Activated naive CD8-positive, alpha-beta T cell treated with anti-CD3 and anti-CD28 coated beads for 36 hours (primary cell): ENCODE measurements around the gene TAS2R10. TPM values are rescaled to one million over a fixed set of nuclear protein-coding genes. Genes with fewer than 3 reads are reported as not detected.
"Not testable (repeated sequence)": the region's sequence is repeated elsewhere in the genome, so short reads cannot be mapped to it uniquely, and the experiment has no call there.

Experiments used
- DNase-seq: peaks from one replicate; pipeline ENCODE4 v3.0.0; 2021
- H3K27ac Mint-ChIP-seq: one replicate; pipeline ENCODE4 v1.8.0; 2022; ENCODE audit warnings: mild to moderate bottlenecking, moderate library complexity, mixed read lengths
- H3K27me3 Mint-ChIP-seq: one replicate; pipeline ENCODE4 v1.8.0; 2022; ENCODE audit warnings: mild to moderate bottlenecking, mixed read lengths
- H3K36me3 Mint-ChIP-seq: one replicate; pipeline ENCODE4 v1.8.0; 2021; ENCODE audit warnings: mild to moderate bottlenecking, mixed read lengths
- H3K4me1 Mint-ChIP-seq: one replicate; pipeline ENCODE4 v1.8.0; 2021; ENCODE audit warnings: mixed read lengths
- H3K4me3 Mint-ChIP-seq: one replicate; pipeline ENCODE4 v1.8.0; 2022; ENCODE audit warnings: mild to moderate bottlenecking, moderate library complexity, mixed read lengths
- H3K9me3 Mint-ChIP-seq: one replicate; pipeline ENCODE4 v1.8.0; 2022; ENCODE audit warnings: mixed read lengths
- total RNA-seq, 2 experiments: library from RNA; stranded (reverse); gene quantifications; one replicate each; pipeline ENCODE4 v1.2.3, GENCODE V29; 2021

Gene TAS2R10
- total RNA-seq, 2 experiments from 2014 or later, result not detected

- H3K4me3 Mint-ChIP-seq, result no peak within 1 kb of the TSS
- H3K27ac Mint-ChIP-seq, result no peak within 1 kb of the TSS
- H3K36me3 Mint-ChIP-seq, result no peaks in the 10 kb centered on the region
These were observed 16.1 kb downstream of the TAS2R10 start, which contains the start of gene TAS2R9 for GRCh38 chr12:10810068-10810467. Gene TAS2R9 (minus strand): TSS chr12:10810168. CDS start chr12:10810075, 93 bp downstream.

GRCh38 chr12:10807186-10807585 lies 19.0 kb downstream of the TAS2R10 start, which contains the start of gene TAS2R8:
Gene TAS2R8 (minus strand): TSS chr12:10807286. CDS start chr12:10806980, 306 bp downstream.
- H3K4me3 Mint-ChIP-seq, result no peak within 1 kb of the TSS
- H3K36me3 Mint-ChIP-seq, result no peaks in the 10 kb centered on the region
- H3K9me3 Mint-ChIP-seq, result no peaks in the 10 kb centered on the region
- no peak for DNase-seq
- no peaks in the 10 kb centered on the region for H3K4me1 Mint-ChIP-seq
- H3K27ac Mint-ChIP-seq, result no peak within 1 kb of the TSS
- H3K27me3 Mint-ChIP-seq, result peaks cover 28% of the 10 kb centered on the region

More at GRCh38 chr12:10810068-10810467, 16.1 kb downstream of the TAS2R10 start, which contains the start of gene TAS2R9:
- Mint-ChIP-seq H3K27me3 (peaks cover 18% of the 10 kb centered on the region), H3K9me3 (no peaks in the 10 kb centered on the region), H3K4me1 (no peaks in the 10 kb centered on the region)
- DNase-seq, result no peak

- Mint-ChIP-seq H3K27me3 (peaks cover 37% of the 10 kb centered on the region), H3K27ac (no peak within 1 kb of the TSS)
These were observed 23.6 kb downstream of the TAS2R10 start, which contains the start of gene TAS2R7 for GRCh38 chr12:10802587-10802986. Gene TAS2R7 (minus strand): TSS chr12:10802627. CDS start chr12:10802570, 57 bp downstream.

GRCh38 chr12:10801741-10802140 lies 24.4 kb downstream of the TAS2R10 start:
- DNase-seq, result no peak
- Mint-ChIP-seq H3K36me3 (no peaks in the 10 kb centered on the region), H3K27me3 (peaks cover 39% of the 10 kb centered on the region), H3K27ac (no peak overlapping the region), H3K4me1 (no peaks in the 10 kb centered on the region), H3K4me3 (no peak overlapping the region), H3K9me3 (no peaks in the 10 kb centered on the region)

More at GRCh38 chr12:10802587-10802986, 23.6 kb downstream of the TAS2R10 start, which contains the start of gene TAS2R7:
- H3K9me3 Mint-ChIP-seq, result no peaks in the 10 kb centered on the region
- H3K36me3 Mint-ChIP-seq, result no peaks in the 10 kb centered on the region
- DNase-seq, result no peak
- H3K4me1 Mint-ChIP-seq, result no peaks in the 10 kb centered on the region
- no peak within 1 kb of the TSS for H3K4me3 Mint-ChIP-seq

- Mint-ChIP-seq H3K4me3 (no peak overlapping the region), H3K27me3 (peaks cover 8% of the 10 kb centered on the region), H3K36me3 (no peaks in the 10 kb centered on the region), H3K27ac (no peak overlapping the region), H3K9me3 (peaks cover 3% of the 10 kb centered on the region), H3K4me1 (no peaks in the 10 kb centered on the region)
- DNase-seq, result no peak
These were observed 31.9 kb downstream of the TAS2R10 start for GRCh38 chr12:10794222-10794621.

GRCh38 chr12:10791769-10792168 lies 34.4 kb downstream of the TAS2R10 start:
- DNase-seq, H3K36me3 Mint-ChIP-seq, H3K27ac Mint-ChIP-seq: not testable (repeated sequence)

GRCh38 chr12:10783252-10783651 lies 42.9 kb downstream of the TAS2R10 start:
- no peaks in the 10 kb centered on the region for H3K9me3 Mint-ChIP-seq
- no peak overlapping the region for H3K4me3 Mint-ChIP-seq
- peaks cover 2% of the 10 kb centered on the region for H3K4me1 Mint-ChIP-seq
- no peaks in the 10 kb centered on the region for H3K36me3 Mint-ChIP-seq
- peaks cover 4% of the 10 kb centered on the region for H3K27me3 Mint-ChIP-seq
- no peak for DNase-seq
- no peak overlapping the region for H3K27ac Mint-ChIP-seq

More at GRCh38 chr12:10791769-10792168, 34.4 kb downstream of the TAS2R10 start:
- H3K4me1 Mint-ChIP-seq, H3K4me3 Mint-ChIP-seq, H3K27me3 Mint-ChIP-seq, H3K9me3 Mint-ChIP-seq: not testable (repeated sequence)

GRCh38 chr12:10779103-10779502 lies 47.1 kb downstream of the TAS2R10 start:
- peaks cover 4% of the 10 kb centered on the region for H3K27me3 Mint-ChIP-seq
- DNase-seq, result no peak
- H3K4me1 Mint-ChIP-seq, result no peaks in the 10 kb centered on the region
- no peak overlapping the region for H3K4me3 Mint-ChIP-seq
- no peaks in the 10 kb centered on the region for H3K36me3 Mint-ChIP-seq
- H3K27ac Mint-ChIP-seq, result no peak overlapping the region
- no peaks in the 10 kb centered on the region for H3K9me3 Mint-ChIP-seq

Other genes with a start within 250 kb of the TAS2R10 start
- 100 to 1,000 TPM; 121 to 125 TPM for gene MAGOHB, start 212.7 kb downstream of the TAS2R10 start, total RNA-seq
- gene STYK1, start 152.3 kb downstream of the TAS2R10 start, total RNA-seq, result under 1 TPM; 0.46 to 0.56 TPM
- 100 to 1,000 TPM; 276 to 279 TPM for gene YBX3, start 103.0 kb downstream of the TAS2R10 start, total RNA-seq
- not detected for gene TAS2R7, start 23.7 kb downstream of the TAS2R10 start, total RNA-seq
- not detected for gene TAS2R8, start 19.1 kb downstream of the TAS2R10 start, total RNA-seq
- gene TAS2R9, start 16.2 kb downstream of the TAS2R10 start, total RNA-seq, result not detected
- 1 to 10 TPM; 1.3 to 1.4 TPM for gene PRR4, start 23.1 kb upstream of the TAS2R10 start, total RNA-seq
- 1 to 10 TPM; 6.3 to 7.3 TPM for gene PRH1, start 57.9 kb upstream of the TAS2R10 start, total RNA-seq
- gene TAS2R13, start 83.2 kb upstream of the TAS2R10 start, total RNA-seq, result under 1 TPM; 0.12 to 0.16 TPM
- not detected for gene PRH2, start 102.9 kb upstream of the TAS2R10 start, total RNA-seq
- under 1 TPM; 0.64 to 0.68 TPM for gene TAS2R14, start 112.9 kb upstream of the TAS2R10 start, total RNA-seq
- under 1 TPM; 0.36 to 0.37 TPM for gene TAS2R50, start 160.6 kb upstream of the TAS2R10 start, total RNA-seq
- under 1 TPM; 0.21 to 0.30 TPM for gene TAS2R20, start 171.9 kb upstream of the TAS2R10 start, total RNA-seq
- gene TAS2R19, start 196.3 kb upstream of the TAS2R10 start, total RNA-seq, result under 1 TPM; 0.50 to 0.89 TPM
- gene TAS2R31, start 205.0 kb upstream of the TAS2R10 start, total RNA-seq, result under 1 TPM; 0.58 to 0.86 TPM
- under 1 TPM; 0.39 to 0.48 TPM for gene TAS2R46, start 235.9 kb upstream of the TAS2R10 start, total RNA-seq